Adipose tissue (tissue), 3 donors: ENCODE data around the gene NLGN1. TPM values are rescaled to one million over a fixed set of nuclear protein-coding genes. Genes with fewer than 3 reads are reported as not detected.

Source experiments
- H3K27ac ChIP-seq: one replicate; pipeline ENCODE4 v1.5.1; 2013; ENCODE audit warnings: low read depth, low read length
- WGBS, 3 donors: extraction: QIAGEN DNeasy Blood & Tissue Kit; methylation state at CpG; one replicate each; pipeline ENCODE4 v1.1.7; 2013; 5-methylcytosine and 5-hydroxymethylcytosine counted together
- polyA plus RNA-seq, 3 donors: library from polyadenylated mRNA; stranded (reverse); fragments of 200-250 nt; gene quantifications; one replicate each; pipeline ENCODE4 v1.2.3, GENCODE V29; 2013
- donor health status: healthy with polysubstance abuse.
- donor health status: Bipolar disorder and iron deficiency.
- donor health status: healthy.

NLGN1 gene
- polyA plus RNA-seq, 3 donors: 0.23 to 1.8 (median 1.0) TPM

DNA sequence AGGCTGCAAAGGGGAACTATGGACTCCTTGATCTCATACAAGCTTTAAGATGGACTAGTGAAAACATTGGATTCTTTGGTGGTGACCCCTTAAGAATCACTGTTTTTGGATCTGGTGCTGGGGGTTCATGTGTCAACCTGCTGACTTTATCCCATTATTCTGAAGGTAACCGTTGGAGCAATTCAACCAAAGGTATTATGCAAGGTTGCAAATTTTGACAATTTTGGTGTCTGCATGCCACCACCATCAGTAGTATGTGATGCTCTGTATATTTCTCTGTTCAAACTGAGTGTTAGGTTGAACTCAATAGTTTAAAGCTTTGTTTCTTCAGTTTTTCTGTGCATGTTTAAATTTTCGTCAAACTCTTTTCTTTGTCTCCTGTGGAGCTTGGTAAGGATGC, 877.8 kb downstream of the NLGN1 start:
- 79 to 86% (median 85%) methylated on average over 2 of the region's 2 CpGs for WGBS, 3 donors
- H3K27ac ChIP-seq: no peak overlapping the region

DNA sequence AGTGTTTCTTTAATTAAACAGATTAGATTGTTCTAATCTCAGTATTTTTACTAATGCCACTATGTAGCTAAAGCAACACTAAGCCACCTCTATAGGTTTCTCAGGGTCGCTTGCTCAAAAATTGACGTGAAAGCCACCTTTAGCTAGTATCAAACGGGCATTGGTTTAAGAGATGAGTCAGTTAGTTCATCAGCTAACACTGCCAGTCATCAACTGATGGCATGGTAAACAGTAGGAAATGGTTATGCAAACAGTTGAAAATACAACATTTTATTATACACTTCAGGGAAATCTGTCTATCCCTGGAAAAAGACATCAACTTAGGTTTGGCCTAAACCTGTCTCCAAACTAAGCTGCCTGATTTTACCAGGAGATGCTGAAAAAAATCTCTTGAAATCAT, 879.3 kb downstream of the NLGN1 start:
- 75 to 91% (median 88%) methylated on average over 3 of the region's 3 CpGs for WGBS, 3 donors

DNA sequence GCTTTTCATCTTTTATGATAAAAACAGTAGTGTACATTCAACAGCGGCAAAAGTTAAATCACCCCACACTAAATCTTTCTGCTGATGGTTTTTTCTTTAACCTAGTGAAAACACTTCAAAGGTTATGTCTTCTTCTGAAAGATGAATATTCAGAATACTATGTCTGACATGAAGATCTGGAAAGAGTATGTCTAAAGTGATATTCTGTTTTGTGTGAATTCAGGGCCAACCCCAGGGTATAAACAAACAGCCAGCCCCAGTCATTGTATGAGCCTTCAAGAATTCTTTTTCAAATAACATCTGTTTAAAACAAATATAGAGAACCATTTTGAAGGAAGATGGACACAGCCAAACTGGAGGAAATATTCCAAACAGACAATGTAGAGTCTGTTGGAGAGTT, 880.5 kb downstream of the NLGN1 start:
- WGBS, 3 donors: 0 to 63% (median 1%) methylated on average over 1 of the region's 1 CpG
- no peak overlapping the region for H3K27ac ChIP-seq

More for the DNA sequence above, 879.3 kb downstream of the NLGN1 start:
- no peak overlapping the region for H3K27ac ChIP-seq

DNA sequence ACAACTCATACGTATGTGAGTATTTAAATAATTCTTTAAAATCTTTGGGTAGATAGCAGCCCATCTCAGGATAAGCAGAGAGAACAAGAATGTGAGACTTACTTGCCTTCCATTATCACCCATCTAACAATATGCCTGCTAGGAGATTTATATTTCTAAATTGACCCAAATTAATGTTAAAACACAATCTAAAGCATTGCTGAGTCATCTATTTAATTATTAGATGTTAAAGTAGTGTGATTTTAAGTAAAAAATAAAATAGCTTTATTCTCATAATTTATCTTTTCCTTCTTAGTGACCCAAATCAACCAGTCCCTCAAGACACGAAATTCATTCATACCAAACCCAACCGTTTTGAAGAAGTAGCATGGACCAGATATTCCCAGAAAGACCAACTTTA, 882.6 kb downstream of the NLGN1 start:
- 67 to 88% (median 85%) methylated on average over 3 of the region's 3 CpGs for WGBS, 3 donors
- no peak overlapping the region for H3K27ac ChIP-seq

DNA sequence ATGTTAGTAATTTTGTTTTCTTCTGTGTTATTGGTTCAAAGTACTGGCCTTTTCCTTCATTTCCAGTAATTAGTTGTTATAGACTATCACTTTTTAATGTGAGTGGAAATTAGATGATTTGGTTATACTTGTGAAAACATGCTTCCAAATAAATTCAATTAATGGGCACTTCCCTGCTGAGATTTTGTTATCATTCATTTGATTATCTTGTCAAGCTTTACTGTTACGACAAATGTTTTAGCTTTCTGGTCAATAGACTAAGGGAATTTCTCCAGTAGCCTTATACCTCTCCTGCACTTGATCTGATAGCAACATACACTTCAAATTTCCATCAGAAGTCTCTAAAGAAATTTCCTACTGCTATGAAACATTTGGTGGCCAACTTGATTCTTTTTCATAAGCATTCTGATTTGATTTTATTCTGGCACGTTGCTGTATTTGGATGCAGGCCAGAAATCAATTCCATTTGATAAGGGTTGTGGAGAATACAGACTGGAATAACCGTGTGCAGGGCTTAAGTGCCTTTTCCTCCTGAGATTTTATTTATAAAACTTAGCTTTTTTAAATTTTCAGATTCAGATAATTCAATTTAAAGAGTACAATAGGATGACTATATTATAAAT, 887.8 kb downstream of the NLGN1 start:
- H3K27ac ChIP-seq: no peak overlapping the region
- WGBS, 3 donors: 29 to 57% (median 53%) methylated on average over 3 of the region's 3 CpGs

DNA sequence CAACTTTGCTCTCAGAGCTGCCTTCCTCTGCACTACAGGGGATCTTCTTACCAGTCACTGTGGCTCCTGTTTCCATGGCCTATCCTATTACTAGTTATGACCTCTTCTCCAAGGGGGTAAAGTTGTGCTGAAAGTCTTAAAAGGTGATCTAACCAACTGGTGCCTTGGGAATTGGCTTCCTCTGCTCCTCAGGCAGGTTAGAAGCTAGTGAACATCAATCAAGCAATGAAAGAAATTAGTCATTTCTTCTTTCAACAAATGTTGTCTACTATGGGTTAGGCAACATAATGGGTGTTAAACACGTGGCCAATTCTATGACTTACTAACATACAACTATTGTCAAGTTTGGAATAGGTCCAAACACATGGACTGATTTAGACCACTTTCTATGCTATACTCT, 890.2 kb downstream of the NLGN1 start:
- WGBS, 3 donors: 58 to 72% (median 68%) methylated on average over 1 of the region's 1 CpG
- no peak overlapping the region for H3K27ac ChIP-seq

DNA sequence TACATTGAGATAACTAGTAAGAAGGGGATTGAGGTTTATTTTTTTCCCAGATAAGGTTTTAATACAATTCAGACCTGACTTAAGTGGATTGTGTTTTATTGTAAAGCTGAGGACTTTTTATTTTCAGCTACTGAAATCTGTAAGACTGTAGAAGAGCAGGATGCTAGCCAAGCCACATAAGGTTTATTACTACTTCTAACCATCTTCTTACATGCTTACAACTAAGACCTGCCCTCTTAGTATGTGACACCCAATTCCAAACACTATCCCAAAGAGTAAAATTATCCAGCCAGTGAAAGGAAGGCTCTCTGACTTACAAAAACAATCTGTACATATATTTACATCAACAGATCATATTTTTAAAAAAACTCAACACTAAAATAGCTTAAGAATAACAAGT, 897.1 kb downstream of the NLGN1 start:
- H3K27ac ChIP-seq: no peak overlapping the region

DNA sequence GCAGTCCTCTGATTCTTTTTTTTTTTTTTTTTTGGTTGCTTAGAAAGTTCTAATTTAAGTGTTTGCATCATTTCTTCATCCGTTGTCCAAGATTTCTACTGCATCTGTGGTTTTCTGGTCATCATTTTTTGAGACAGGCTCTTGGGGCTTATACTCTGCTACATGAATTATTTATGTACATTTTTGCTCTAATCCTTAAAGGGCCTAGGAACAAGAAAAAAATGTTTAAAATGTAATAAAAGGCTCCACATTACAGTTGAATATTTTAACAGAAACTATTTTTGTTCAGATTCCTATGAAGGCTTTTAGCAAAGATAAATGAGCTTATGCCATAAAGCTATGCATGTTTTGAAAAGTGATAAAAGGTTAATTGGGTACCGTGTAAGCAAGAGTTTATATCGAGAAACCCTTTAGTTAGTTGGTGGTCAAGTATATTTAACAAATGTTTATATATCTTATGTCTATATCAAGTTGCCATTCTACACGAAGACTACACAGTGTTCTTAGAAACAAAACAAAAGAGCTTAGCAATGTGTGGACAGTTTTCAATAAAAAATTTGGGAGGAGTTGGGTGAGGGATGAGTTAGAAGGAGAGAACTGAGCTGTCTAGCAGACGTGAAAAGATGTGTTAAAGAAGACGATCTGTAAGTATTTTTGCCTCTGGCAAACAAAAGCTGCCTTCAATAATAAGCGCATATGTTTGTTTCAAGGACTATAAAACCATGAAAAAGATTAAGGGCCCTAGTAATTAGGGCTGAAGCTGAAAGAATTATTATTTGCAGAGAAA, 898.0 kb downstream of the NLGN1 start:
- 60 to 65% (median 61%) methylated on average over 7 of the region's 7 CpGs for WGBS, 3 donors
- H3K27ac ChIP-seq: no peak overlapping the region

DNA sequence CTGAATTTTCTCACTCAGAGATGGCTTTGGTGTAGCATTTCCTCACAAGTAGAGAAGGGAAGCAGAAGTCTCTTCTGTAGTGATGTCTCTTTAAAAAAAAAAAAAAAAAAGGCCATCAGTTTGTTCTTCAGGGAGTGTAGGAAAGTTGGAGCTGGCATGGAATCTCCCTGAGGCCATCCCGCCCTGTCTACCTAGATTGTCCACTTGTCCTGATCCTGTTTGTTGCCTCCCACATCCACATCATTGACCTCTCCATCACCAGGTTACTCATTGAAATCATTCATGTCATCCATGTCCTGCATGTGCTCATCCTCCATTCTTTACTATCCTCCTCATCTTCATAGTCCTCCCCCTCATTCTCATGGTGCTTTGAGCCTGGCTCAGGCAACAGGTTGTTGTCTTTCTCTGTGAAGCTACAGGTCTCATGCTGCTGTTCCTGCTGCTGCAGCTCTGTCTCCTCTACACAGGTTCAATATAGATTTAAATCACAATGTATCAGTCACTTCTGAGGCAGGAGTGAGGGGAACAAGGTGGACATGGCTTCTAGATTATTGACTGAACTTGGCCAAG, 905.3 kb downstream of the NLGN1 start:
- no peak overlapping the region for H3K27ac ChIP-seq
- 85 to 100% (median 87%) methylated on average over 1 of the region's 1 CpG for WGBS, 3 donors

DNA sequence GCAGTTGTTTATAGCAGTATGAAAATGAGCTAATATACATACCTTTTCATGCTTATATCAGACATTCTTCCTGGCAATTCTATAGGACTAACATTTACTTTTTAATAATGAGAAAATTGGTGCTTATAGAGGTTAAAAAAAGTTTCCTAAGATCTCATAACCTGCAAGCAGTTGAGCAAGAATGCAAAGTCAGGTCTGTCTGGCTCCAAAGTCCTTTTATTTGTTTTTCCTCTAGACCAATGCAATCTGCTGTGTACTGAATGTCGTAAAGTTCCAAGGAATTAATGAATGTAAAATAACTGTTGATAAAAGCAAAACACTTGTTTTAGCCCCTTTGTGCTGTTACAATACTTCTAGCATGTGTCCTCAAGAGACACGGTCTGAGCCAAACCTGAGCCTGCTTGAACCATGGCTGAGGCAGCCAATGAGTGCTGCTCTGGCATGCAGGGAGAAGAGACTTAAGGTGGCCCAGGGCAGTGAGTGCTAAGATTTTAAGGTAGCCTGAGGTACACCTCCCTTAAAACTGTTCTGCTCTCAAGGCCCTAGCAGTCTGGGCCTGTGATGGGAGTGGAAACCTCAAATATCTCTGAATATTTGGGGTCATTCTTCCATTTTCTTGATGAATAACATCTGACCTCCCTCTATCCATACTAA, 906.5 kb downstream of the NLGN1 start:
- no peak overlapping the region for H3K27ac ChIP-seq
- 19 to 45% (median 28%) methylated on average over 2 of the region's 2 CpGs for WGBS, 3 donors

DNA sequence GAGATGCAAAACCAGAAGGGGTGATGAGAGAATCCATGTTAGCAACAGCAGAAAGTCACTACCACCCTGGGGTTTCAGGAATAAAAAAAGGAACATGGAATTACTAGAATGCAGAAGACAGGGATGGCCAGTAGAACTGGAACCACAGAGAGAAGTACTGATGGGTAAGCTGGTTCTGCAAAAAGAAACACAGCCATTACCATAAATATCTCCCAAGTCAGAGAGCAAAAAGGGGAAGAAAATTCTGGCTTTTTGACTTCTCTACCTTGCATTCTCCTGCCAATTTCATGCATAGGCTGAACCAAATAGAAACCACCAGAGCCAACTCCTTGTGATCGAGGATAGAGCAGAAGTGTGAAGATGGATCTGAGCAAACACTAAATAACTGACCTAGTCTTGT, 911.2 kb downstream of the NLGN1 start:
- 78 to 91% (median 84%) methylated on average over 1 of the region's 1 CpG for WGBS, 3 donors
- H3K27ac ChIP-seq: no peak overlapping the region

DNA sequence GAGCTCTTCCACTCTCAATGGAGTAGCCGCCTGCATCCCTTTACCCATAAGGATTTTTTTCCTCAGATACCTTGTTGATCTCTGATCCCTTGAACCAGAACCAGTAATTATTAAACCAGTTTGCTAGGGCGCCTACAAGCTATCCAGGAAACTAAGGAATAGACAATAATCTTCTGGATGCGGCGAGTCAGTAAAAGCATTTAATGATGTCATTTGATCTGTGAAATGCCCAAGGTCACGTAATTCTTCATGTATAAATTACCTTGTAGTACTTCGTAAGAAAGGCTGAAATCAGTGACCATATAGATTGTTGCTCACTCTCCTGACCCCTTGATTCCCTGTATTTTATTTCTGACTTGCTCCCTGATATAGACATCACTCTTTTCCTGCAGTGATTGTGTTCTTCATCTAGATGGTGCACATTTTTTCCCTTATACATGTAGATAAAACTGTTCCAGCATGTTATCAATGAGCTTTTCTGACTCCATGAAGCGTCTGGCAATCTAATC, 913.0 kb downstream of the NLGN1 start:
- H3K27ac ChIP-seq: no peak overlapping the region
- 73 to 83% (median 74%) methylated on average over 7 of the region's 7 CpGs for WGBS, 3 donors

DNA sequence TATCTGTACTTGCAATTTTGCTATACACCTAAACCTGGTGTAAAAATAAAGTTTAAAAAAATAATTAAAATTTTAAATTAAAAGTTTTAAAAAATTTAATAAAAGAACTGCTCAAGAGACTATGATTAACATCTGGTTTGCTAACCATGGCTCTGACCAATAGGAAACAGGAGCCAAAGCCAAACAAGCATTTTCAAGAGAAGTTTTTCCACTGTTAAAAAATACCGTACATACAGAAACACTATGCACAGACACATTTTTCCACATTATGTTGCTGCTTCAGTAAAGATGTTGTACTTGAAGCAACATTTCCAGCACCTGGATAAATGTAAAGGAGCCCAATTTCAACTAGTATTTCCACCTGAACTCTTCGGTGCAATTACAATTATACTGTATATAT, 917.7 kb downstream of the NLGN1 start:
- no peak overlapping the region for H3K27ac ChIP-seq
- WGBS, 3 donors: 74 to 99% (median 93%) methylated on average over 2 of the region's 2 CpGs

DNA sequence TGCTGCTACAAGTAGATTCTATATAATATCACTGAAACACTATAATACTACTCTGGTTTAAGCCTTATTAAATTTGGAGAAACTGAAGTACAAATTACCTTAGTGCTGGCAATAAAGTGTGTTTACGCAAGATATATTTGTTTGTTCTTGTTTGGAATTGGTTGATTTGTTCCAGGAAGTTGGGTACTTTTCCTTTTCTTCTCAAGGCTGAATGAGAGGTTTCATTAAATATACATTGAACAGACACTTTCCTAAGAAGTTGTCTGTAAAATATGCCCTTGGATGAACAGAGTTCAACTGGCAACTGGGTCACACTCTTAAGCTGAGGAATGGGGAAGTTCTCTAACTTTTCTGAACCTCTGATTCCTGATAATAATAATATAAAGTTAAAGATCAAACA, 919.5 kb downstream of the NLGN1 start:
- no peak overlapping the region for H3K27ac ChIP-seq
- 56 to 95% (median 91%) methylated on average over 1 of the region's 1 CpG for WGBS, 3 donors

DNA sequence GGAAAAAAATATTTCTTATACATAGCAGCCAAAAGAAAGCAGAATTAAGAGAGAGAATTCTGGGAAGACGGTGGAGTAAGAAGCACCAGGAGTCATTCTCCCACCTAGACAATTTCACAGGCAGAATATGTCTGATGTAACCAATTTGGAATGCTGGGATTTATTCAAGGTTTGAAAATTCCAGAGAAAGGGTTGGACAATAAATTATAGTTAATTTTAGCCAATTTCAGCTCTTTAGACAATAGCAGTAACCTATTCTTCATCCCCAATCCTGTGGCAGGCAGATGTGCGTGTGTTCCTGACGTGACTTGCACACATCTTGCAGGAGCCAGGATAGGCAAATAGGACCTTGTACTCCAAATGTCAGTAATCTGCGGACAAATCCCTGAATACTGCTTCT, 920.6 kb downstream of the NLGN1 start:
- no peak overlapping the region for H3K27ac ChIP-seq
- whole genome bisulfite sequencing, 3 donors: 84 to 91% (median 85%) methylated on average over 4 of the region's 4 CpGs

DNA sequence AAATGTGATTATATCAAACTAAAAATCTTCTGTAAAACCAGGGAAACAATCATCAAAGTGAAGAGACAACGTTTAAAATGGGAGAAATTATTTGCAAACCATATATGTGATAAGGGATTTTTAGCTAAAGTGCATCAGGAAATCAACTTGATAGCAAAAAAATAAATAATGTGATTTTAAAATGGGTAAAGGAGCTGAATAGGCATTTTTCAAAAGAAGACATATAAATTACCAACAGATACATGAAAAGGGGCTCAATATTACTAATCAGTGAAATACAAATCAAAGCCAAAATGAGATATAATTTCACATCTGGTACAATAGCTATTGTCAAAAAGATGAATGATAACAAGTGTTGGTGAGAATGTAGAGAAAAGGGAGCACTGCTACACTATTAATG, 924.0 kb downstream of the NLGN1 start:
- WGBS, 3 donors: 36 to 74% (median 71%) methylated on average over 1 of the region's 1 CpG

DNA sequence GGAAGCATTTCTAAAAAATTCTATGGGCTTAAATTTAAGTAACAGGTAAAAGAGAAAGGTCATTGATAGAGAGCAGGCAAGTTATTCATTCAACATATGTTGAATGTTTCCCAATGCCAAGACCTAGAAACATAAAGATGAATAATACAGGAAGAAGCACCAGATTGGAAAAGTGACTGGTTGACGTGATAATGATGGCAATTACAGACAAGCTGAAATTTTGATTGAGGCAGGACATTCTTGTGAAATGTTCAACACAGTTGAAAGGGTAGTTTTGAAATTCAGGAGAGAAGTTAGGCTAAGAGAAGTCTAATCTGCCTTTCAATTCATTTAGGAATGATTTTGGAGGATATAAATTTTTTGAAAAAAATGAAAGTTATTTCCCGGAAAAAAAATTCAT, 925.2 kb downstream of the NLGN1 start:
- WGBS, 3 donors: 72 to 80% (median 76%) methylated on average over 2 of the region's 2 CpGs

More for the DNA sequence above, 924.0 kb downstream of the NLGN1 start:
- no peak overlapping the region for H3K27ac ChIP-seq

DNA sequence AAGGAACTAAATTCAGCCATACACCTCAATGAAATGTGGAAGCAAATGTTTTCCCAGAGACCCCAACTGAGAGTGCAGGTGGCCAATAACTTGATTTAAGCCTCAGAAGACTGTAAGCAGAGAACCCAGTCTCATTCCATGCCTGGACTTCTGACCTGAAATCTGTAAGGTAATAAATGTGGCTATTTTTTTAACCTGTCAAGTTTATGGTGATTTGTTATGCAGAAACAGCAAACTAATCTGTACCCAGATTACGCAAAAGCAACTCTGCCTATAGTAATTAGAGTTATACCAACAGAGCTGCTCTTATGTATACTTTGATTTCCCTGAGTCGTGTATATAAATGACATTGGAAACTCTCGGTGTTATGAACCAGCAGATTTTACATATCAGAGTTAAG, 927.6 kb downstream of the NLGN1 start:
- WGBS, 3 donors: 50 to 92% (median 90%) methylated on average over 3 of the region's 3 CpGs
- no peak overlapping the region for H3K27ac ChIP-seq

More for the DNA sequence above, 925.2 kb downstream of the NLGN1 start:
- no peak overlapping the region for H3K27ac ChIP-seq
